ENCODE measurements around the gene DEPDC5. TPM values are rescaled to one million over a fixed set of nuclear protein-coding genes. Genes with fewer than 3 reads are reported as not detected.

The DEPDC5 gene
- total RNA-seq, 2 experiments from 2014 or later: 43.6 to 46.6 TPM

- no peak for DNase-seq
- H3K27ac Mint-ChIP-seq: no peak overlapping the region
- ATAC-seq (ENCODE audit: low read depth): no peak
- no peaks in the 10 kb centered on the region for H3K36me3 Mint-ChIP-seq
- H3K4me3 Mint-ChIP-seq: no peak overlapping the region
- peaks cover 17% of the 10 kb centered on the region for H3K27me3 Mint-ChIP-seq
- H3K9me3 Mint-ChIP-seq: no peaks in the 10 kb centered on the region
- peaks cover 12% of the 10 kb centered on the region for H3K4me1 Mint-ChIP-seq
- POLR2A ChIA-PET: no interaction called here
These were observed 171.2 kb downstream of the DEPDC5 start for GRCh38 chr22:31925056-31925455.

DNA sequence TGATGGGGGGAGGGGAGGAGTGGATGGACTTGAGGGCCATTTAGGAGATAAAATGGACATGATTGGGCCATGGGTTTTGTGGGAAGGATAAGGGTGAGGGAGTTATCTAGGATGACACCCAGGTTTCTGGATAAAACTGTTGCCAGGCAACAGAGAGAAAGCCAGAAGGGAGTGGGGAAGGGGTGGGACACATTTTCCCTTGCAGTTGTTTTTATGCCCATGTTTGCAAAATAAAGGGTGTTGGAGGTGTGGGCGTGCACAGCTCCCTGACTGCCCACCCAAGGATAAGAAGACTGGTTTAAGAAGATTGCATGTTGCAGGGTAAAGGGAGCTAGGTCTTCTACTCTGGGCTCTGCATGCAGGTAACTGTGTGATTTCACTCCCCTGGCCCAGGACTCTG is 172.2 kb downstream of the DEPDC5 start:
- Mint-ChIP-seq H3K27me3 (peaks cover 17% of the 10 kb centered on the region), H3K4me1 (peaks cover 12% of the 10 kb centered on the region), H3K27ac (no peak overlapping the region), H3K9me3 (no peaks in the 10 kb centered on the region), H3K4me3 (no peak overlapping the region), H3K36me3 (no peaks in the 10 kb centered on the region)
- POLR2A ChIA-PET: no interaction called here
- DNase-seq (no peak), ATAC-seq (ENCODE audit: low read depth) (no peak)

DNA sequence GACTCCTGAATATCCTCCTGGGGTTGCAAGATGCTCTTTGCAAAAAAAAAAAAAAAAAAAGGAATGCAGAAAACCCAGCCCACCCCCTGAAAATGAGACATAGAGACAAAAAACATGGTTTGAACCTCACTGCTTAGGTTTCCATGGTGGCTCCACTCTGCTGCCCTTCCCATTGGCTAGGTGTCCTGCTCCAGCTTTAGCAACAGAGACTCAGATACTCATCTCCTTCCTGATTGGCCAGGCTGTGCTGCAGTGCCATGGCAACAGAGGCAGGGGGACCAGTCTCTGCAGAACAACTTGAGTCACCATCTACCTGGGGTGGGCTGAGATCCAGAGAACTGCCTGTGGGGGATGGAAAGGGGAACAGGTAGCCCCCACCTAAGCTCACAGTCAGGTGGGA is 173.2 kb downstream of the DEPDC5 start:
- POLR2A ChIA-PET: no interaction called here
- H3K9me3 Mint-ChIP-seq: no peaks in the 10 kb centered on the region
- no peaks in the 10 kb centered on the region for H3K36me3 Mint-ChIP-seq
- DNase-seq: no peak
- H3K4me1 Mint-ChIP-seq: peaks cover 11% of the 10 kb centered on the region
- peaks cover 17% of the 10 kb centered on the region for H3K27me3 Mint-ChIP-seq
- H3K27ac Mint-ChIP-seq: no peak overlapping the region
- ATAC-seq (ENCODE audit: low read depth): no peak
- H3K4me3 Mint-ChIP-seq: no peak overlapping the region

- peaks cover 8% of the 10 kb centered on the region for H3K4me1 Mint-ChIP-seq
- no peak overlapping the region for H3K4me3 Mint-ChIP-seq
- no peaks in the 10 kb centered on the region for H3K9me3 Mint-ChIP-seq
- H3K36me3 Mint-ChIP-seq: no peaks in the 10 kb centered on the region
- POLR2A ChIA-PET: no interaction called here
- DNase-seq: no peak
- ATAC-seq (ENCODE audit: low read depth): no peak
- H3K27ac Mint-ChIP-seq: no peak overlapping the region
- peaks cover 16% of the 10 kb centered on the region for H3K27me3 Mint-ChIP-seq
These were observed 173.7 kb downstream of the DEPDC5 start for GRCh38 chr22:31927562-31927961.

DNA sequence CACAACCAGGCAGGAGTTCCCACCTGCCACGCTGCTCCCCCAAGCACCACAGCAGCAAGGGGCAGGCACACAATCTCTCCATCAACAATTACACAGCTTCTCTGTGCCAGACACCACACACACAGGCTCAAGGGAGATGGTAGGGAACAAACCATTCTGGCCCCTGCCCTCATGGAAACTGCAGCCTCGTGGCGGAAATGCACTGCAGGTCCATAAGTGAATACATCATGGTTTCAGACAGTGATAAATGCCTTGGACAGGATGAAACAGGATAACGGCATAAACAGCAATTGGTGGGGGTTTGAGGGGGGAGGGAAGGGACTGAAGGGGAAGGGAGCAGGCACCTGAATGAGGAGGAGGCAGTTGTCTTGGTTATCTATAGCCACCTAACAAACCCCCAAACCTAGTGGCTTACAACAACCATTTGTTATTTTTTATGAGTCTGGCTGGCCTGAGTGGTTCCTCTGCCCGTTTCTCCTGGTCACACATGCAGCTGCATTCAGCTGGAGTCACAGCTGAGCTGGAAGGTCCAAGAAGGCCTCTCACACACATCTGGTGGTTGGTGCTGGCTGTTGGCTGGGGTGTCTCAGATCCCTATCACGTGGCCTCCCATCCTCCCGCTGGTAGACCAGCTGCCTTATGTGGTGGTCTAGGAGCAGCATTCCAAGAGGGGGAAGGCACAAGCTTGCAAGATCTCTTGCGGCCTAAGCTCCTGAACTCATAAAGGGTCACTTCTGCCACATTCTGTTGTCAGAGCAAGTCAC is 175.5 kb downstream of the DEPDC5 start:
- DNase-seq: no peak
- Mint-ChIP-seq H3K27me3 (peaks cover 10% of the 10 kb centered on the region), H3K27ac (no peak overlapping the region), H3K9me3 (no peaks in the 10 kb centered on the region), H3K4me3 (no peak overlapping the region), H3K36me3 (no peaks in the 10 kb centered on the region), H3K4me1 (no peaks in the 10 kb centered on the region)
- POLR2A ChIA-PET: no interaction called here
- ATAC-seq (ENCODE audit: low read depth): no peak

GRCh38 chr22:31932863-31933262 is 179.0 kb downstream of the DEPDC5 start:
- peaks cover 6% of the 10 kb centered on the region for H3K4me1 Mint-ChIP-seq
- H3K36me3 Mint-ChIP-seq: no peaks in the 10 kb centered on the region
- POLR2A ChIA-PET: no interaction called here
- no peak for DNase-seq
- no peaks in the 10 kb centered on the region for H3K9me3 Mint-ChIP-seq
- no peak overlapping the region for H3K4me3 Mint-ChIP-seq
- no peak overlapping the region for H3K27ac Mint-ChIP-seq
- H3K27me3 Mint-ChIP-seq: no peaks in the 10 kb centered on the region
- no peak for ATAC-seq (ENCODE audit: low read depth)

GRCh38 chr22:31933406-31933805 is 179.6 kb downstream of the DEPDC5 start:
- no peak overlapping the region for H3K27ac Mint-ChIP-seq
- POLR2A ChIA-PET: no interaction called here
- H3K4me1 Mint-ChIP-seq: peaks cover 6% of the 10 kb centered on the region
- no peaks in the 10 kb centered on the region for H3K36me3 Mint-ChIP-seq
- ATAC-seq (ENCODE audit: low read depth) (no peak), DNase-seq (no peak)
- H3K9me3 Mint-ChIP-seq: no peaks in the 10 kb centered on the region
- H3K27me3 Mint-ChIP-seq: no peaks in the 10 kb centered on the region
- H3K4me3 Mint-ChIP-seq: no peak overlapping the region

- no peak for ATAC-seq (ENCODE audit: low read depth)
- Mint-ChIP-seq H3K4me3 (no peak overlapping the region), H3K27me3 (no peaks in the 10 kb centered on the region), H3K9me3 (no peaks in the 10 kb centered on the region), H3K27ac (no peak overlapping the region), H3K36me3 (no peaks in the 10 kb centered on the region), H3K4me1 (peaks cover 6% of the 10 kb centered on the region)
- DNase-seq: no peak
- POLR2A ChIA-PET: no interaction called here
These were observed 180.1 kb downstream of the DEPDC5 start for GRCh38 chr22:31933816-31934482.

GRCh38 chr22:31935961-31936635 is 182.3 kb downstream of the DEPDC5 start:
- no peaks in the 10 kb centered on the region for H3K27me3 Mint-ChIP-seq
- ATAC-seq (ENCODE audit: low read depth): no peak
- POLR2A ChIA-PET: no interaction called here

GRCh38 chr22:31937341-31937740 is 183.5 kb downstream of the DEPDC5 start:
- H3K27ac Mint-ChIP-seq: no peak overlapping the region
- H3K4me1 Mint-ChIP-seq: peaks cover 10% of the 10 kb centered on the region
- no peak overlapping the region for H3K4me3 Mint-ChIP-seq
- POLR2A ChIA-PET: no interaction called here
- ATAC-seq (ENCODE audit: low read depth): no peak
- no peaks in the 10 kb centered on the region for H3K27me3 Mint-ChIP-seq
- H3K36me3 Mint-ChIP-seq: no peaks in the 10 kb centered on the region
- no peak for DNase-seq
- no peaks in the 10 kb centered on the region for H3K9me3 Mint-ChIP-seq

More at GRCh38 chr22:31935961-31936635, 182.3 kb downstream of the DEPDC5 start:
- Mint-ChIP-seq H3K36me3 (no peaks in the 10 kb centered on the region), H3K9me3 (no peaks in the 10 kb centered on the region), H3K4me3 (no peak overlapping the region), H3K27ac (no peak overlapping the region), H3K4me1 (peaks cover 6% of the 10 kb centered on the region)
- no peak for DNase-seq

GRCh38 chr22:31938296-31938695 is 184.5 kb downstream of the DEPDC5 start:
- no peak for DNase-seq
- ATAC-seq (ENCODE audit: low read depth): no peak
- Mint-ChIP-seq H3K4me1 (peaks cover 14% of the 10 kb centered on the region), H3K4me3 (no peak overlapping the region), H3K27ac (no peak overlapping the region), H3K36me3 (no peaks in the 10 kb centered on the region), H3K9me3 (no peaks in the 10 kb centered on the region), H3K27me3 (no peaks in the 10 kb centered on the region)
- POLR2A ChIA-PET: interaction anchor here (0.6 kb wide), 1 partner anchor 271 kb away, joined by 3 read pairs; no protein-coding TSS in a partner anchor

- Mint-ChIP-seq H3K4me1 (peaks cover 16% of the 10 kb centered on the region), H3K4me3 (no peak overlapping the region), H3K9me3 (no peaks in the 10 kb centered on the region), H3K27ac (no peak overlapping the region), H3K27me3 (no peaks in the 10 kb centered on the region), H3K36me3 (no peaks in the 10 kb centered on the region)
- DNase-seq: no peak
- POLR2A ChIA-PET: no interaction called here
- ATAC-seq (ENCODE audit: low read depth): no peak
These were observed 186.7 kb downstream of the DEPDC5 start for GRCh38 chr22:31940506-31940905.

- ATAC-seq (ENCODE audit: low read depth): no peak
These were observed 188.3 kb downstream of the DEPDC5 start for GRCh38 chr22:31942091-31942490.

More at GRCh38 chr22:31942091-31942490, 188.3 kb downstream of the DEPDC5 start:
- H3K27me3 Mint-ChIP-seq: no peaks in the 10 kb centered on the region
- DNase-seq: no peak
- no peaks in the 10 kb centered on the region for H3K9me3 Mint-ChIP-seq
- no peak overlapping the region for H3K27ac Mint-ChIP-seq
- peaks cover 12% of the 10 kb centered on the region for H3K4me1 Mint-ChIP-seq
- H3K36me3 Mint-ChIP-seq: no peaks in the 10 kb centered on the region
- H3K4me3 Mint-ChIP-seq: no peak overlapping the region
- POLR2A ChIA-PET: interaction anchor here (0.9 kb wide), 1 partner anchor 189 kb away, joined by 3 read pairs; the partner anchor contains the start of gene DEPDC5
